Hematopoietic multipotent progenitor cell treated with erythropoietin and hydrocortisone succinate and interleukin-3 and kit ligand, for 8 days (in vitro differentiated cells): ENCODE data around the gene TRIM26.

Experiments
- DNase-seq: peaks from one replicate; pipeline ENCODE4 v3.0.0-alpha.2; 2015

Gene TRIM26

DNA sequence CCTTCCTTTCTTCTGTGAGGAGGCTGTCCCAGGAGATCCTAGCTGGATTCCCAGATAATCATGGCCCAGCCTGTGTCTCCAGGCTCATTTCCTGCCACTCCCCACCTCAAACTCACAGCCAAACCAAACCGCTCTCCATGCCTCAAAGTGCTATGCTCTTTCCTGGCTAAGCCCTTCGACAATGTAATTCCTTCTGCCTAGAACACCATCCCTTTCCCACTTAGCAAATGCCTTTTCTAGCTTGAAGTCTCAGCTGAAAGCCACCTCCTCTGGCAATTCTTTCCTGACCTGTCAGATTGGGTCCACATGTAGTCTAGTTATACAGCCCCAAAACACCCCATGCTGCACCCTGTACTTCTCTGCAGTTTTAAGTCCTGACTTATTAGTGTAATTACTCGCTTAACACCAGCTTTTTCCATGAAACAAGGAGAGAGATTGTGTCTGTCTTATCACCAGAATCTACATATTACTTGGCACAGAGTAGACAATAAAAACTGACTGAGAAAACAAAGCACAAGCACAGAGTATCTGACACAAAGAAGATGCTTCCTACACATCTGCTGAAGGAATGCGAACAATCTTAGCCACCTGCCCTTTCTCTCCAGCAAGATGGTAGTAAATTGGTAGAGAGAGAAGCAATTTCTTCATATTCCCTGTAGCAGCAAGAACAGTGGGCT lies 5.4 kb downstream of the TRIM26 start:
- no peak for DNase-seq

DNA sequence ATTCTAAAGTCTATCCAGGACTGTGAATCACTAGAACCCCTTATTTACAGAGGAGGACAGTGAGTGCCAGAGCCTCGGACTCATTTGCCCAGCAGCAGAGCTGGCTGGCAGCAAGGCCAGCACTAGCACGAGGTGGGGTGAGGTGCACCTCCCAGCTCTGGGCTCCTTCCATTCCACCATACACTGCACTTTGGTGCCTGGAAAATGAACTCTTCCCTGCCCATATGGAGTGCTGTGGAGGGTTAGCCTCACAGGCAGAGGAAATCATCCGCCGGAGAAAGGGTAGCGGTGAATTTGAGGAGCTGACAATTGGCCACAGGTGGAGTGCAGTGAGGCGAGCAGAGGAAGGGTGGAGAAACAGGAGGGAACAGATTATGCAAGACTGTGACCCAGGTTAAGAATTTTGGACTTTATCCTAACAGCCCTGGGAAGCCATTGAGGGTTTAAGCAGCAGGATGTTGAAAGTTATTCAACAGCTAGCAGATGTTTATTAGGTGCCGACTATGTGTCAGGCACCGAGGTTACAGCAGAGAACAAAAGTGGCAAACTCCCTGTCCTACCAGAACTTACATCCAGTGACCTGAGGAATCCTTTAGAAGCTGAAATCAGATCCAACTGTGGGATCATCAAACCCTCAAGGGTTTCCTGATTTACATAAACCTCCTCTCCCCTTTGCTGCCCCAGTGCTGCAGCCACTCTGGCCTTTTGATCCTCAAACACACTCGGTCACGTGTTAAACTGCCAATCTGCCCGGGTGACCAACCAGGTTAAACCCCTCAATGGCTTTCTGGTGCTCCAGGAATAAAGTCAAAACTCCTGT lies 6.2 kb downstream of the TRIM26 start:
- no peak for DNase-seq

DNA sequence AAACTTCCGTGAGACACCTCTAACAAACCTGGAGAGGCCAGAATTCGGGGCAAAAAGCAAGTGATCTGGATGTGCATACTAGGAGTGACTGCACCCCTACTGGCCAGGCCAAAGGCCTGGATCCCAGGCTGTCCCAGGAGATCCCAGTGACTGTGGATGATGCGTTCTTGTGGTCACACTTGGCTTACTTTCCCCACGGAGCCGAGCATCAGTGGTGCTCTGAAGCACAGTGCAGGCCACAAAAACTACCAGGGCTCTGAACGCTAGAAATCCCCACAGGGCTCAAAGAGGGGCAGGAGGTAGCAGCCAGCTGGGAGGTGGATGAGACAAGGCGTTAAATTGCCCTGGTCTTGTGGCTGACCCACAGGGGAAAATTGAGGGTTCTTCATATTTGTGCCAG lies 7.1 kb downstream of the TRIM26 start:
- DNase-seq: no peak

DNA sequence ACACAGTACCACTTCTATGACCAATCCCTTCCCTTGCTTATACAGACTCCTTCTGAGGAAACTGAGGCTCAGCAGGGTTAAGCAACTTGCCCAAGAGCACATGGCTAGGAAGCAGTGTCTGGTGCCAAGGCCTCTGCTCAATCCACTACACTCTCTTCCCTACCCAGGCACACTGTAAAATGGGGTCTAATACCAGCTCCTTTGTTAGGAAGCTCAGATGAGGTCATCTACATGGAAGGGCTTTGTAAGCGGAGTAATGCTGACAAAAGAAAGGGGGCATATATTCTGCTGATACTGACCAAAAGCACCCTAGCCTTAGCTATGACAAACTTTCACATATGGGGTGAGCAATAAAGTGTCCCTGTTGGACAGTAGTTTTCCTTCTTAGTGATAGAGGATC lies 9.1 kb downstream of the TRIM26 start:
- no peak for DNase-seq

DNA sequence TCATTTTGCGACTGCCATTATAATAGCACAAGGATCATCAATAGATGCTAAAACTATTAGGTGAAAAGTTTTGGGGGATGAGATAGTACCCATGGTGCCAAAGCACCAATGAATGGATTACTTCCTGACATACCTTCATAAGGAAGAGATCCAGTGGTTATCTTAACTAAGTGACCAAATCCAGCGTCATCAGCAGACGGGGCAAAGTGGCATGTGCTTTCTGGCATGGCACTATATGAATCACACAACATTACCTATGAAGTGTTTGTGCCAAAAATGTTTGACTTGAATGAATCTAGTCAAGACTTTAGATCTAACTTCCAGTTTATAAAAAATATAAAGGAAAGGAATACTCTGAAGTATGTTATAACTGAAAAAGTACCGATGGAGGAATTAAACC lies 10.8 kb downstream of the TRIM26 start:
- DNase-seq: no peak

DNA sequence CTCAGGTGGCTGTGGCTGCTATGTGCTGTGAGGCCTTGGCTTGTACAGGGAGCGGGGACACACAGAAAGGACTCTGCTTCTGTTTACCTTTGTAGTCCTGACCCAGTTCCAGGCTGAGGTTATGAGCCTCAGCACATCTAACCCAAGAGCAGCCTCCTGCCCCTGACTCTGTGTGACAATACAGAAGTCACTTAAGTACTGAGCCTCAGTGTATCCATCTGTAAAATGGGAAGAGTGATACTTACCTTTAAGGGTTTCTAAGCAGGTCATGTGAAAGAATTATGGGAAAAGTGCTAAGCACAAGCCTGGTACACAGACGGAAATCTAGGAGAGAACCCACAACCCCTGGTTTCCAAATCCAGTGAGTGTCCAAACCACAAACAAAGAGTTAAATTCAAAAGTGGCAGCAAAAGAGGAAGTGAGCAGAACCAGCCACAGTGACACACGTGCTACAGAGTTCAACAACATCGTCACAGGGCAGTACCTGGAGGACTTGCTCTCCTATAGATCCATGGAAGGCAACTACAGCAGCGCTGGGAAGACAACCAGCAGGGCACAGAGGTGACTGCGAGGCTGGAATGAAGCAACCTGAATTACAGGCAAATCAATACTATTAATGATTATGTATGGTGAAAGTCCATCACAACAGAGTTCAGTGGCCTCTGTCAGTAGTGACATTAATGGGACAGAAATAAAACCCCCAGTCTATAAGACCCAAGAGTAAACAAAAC lies 12.5 kb downstream of the TRIM26 start:
- peak; percentile 24 for DNase-seq

- no peak for DNase-seq
Measured at GRCh38 chr6:30198166-30199084, 14.8 kb downstream of the TRIM26 start.

DNA sequence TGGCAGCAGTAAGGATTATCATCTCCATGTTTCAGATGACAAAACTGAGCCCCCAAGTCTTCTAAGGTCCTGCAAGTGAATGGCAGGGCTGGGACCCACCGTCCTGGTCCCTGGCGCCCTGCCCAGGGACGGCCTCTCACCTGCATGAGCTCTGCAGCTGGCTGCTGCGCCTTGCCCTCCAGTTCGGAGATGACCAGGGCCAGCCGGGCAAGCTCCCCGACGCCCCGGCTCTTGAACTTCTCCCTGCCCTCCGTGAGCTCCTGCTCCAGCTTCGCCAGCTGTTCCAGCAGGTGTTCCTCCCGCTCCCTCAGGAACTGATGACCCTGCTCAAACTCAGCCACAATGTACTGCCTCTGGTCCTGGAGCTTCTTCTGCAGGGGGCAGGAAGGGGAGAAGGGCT lies 16.8 kb downstream of the TRIM26 start:
- DNase-seq: no peak

GRCh38 chr6:30195951-30196350 lies 17.3 kb downstream of the TRIM26 start:
- DNase-seq: no peak

DNA sequence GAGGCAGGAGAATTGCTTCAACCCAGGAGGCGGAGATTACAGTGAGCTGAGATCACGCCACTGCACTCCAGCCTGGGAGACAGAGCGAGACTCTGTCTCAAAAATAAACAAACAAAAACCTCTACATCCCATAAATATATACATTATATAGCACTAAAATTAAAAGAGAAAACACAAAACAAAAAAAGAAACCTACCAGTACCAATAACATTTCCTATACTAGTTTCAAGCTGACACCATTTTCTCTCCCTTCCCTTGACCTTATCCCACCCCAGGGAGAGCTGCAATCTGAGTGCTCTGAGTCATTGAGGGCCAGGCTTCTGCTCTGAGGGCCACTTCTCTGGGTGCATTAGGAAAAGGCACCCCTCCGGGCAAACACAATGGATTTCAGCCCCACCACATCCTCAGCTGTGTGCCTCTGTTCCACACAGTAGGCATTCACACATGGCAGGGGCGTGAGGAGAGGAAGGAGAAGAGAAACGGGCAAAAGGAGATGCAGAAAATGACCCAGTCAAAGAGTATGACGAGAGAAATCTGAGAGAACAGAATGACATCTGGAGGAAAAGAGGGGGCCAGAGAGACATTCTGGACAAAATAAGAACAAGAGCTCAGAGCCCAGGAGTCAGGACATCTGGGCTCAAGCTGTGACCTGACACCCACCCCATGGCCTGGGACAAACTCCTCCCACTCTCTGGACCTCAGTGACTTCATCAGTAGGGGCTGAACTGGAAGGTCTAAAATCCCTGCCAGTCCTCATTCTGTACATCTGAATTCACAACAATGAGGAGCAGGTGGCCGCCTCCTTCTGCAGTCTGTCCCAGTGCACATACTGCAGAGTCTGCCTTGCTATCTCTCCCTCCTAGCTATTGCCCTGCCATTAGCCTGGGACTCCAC lies 18.2 kb downstream of the TRIM26 start:
- no peak for DNase-seq

- DNase-seq: no peak
Measured at GRCh38 chr6:30192076-30192475, 21.1 kb downstream of the TRIM26 start.

- no peak for DNase-seq
Measured at GRCh38 chr6:30188541-30188940, 24.7 kb downstream of the TRIM26 start.

DNA sequence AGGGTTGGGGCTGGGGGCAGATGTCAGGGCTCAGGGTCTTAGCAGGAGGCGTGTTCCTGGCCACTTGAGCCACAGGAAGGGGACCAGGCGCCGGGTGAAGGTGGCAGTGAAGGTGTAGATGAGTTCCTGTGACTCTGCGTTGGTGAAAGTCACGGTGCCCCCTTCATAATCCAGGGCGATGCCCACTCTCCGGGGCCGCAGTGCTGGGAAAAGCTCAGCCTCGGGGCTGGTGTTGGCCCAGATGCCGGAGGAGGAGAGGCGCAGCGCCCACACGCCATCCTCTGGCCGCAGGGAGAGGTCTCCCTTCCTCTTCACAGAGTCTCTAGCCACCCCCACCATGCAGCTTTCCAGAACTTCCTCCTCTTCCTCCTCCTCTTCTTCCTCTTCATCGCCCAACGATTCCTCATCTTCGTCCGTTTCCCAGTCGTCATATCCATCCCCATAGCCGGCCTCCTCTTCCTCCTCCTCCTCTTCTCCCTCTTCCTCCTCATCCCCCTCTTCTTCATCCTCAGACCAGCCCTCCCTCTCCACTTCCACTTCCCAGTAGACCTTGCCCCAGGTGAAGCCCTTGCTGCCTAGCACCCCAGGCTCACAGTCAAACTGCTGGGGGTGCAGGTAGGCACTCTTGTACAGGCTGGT lies 27.2 kb downstream of the TRIM26 start:
- DNase-seq: no peak

DNA sequence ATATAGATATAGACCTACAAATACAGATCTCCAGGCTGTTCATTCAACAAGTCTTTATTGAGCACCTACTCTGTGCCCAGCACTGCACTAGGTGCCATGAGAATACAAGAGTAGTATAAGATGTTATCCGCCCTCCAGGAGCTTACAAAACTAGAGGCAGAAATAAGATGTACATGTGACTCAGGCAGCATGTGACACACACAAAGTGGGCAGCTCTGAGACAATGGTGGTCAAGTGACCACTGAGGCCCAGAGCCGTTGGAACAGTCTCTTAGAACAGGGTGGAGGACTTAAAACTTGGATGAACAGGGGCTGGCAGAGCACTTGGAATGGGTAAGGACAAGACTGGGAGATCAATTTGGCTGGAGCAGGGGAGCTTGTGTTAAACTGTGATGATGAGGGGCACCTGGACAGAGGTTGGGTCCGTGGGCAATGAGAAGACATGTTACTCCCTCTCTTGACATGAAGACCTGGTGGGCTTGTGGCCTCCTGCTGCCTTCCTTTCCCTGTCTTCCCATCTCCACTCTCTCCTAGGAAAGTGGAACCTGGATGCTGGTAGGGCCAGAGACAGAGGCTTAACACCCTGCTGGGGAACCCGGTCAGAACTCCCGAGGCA lies 28.7 kb downstream of the TRIM26 start:
- no peak for DNase-seq

GRCh38 chr6:30180145-30180544 lies 33.1 kb downstream of the TRIM26 start:
- no peak for DNase-seq

GRCh38 chr6:30178837-30179236 lies 34.4 kb downstream of the TRIM26 start:
- DNase-seq: no peak

GRCh38 chr6:30175765-30176164 lies 37.4 kb downstream of the TRIM26 start:
- no peak for DNase-seq

- no peak for DNase-seq
Measured at GRCh38 chr6:30172681-30173080, 40.5 kb downstream of the TRIM26 start.

DNA sequence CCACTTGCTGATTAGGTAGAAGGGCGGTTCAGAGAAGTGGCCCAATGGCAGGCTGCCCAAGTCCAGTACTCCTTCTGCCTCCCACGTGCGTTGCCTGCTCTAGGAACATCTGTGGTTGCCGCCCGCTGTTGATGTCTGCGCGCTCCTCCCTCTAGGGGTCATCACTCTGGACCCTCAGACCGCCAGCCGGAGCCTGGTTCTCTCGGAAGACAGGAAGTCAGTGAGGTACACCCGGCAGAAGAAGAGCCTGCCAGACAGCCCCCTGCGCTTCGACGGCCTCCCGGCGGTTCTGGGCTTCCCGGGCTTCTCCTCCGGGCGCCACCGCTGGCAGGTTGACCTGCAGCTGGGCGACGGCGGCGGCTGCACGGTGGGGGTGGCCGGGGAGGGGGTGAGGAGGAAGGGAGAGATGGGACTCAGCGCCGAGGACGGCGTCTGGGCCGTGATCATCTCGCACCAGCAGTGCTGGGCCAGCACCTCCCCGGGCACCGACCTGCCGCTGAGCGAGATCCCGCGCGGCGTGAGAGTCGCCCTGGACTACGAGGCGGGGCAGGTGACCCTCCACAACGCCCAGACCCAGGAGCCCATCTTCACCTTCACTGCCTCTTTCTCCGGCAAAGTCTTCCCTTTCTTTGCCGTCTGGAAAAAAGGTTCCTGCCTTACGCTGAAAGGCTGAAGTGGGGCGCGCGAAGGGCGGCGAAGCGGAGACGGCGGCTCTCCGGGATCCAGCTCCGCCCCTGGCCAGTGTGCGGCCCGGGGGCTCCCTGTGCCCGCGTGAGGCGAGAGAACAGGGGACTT lies 41.3 kb downstream of the TRIM26 start:
- DNase-seq: peak; percentile 66
